Heart right ventricle (tissue), 16 donors: ENCODE measurements around the gene TSTD1. TPM values are rescaled to one million over a fixed set of nuclear protein-coding genes. Genes with fewer than 3 reads are reported as not detected.

Experiments used
- ATAC-seq, 8 donors: fragments of 200-7000 bp; cut with Tn5 transposase; one replicate each; pipeline ENCODE4 v1.9.1; 2020; ENCODE audit warnings: mild to moderate bottlenecking in 8 of 8, moderate library complexity in 8 of 8, moderate number of reproducible peaks in 1 of 8
- DNase-seq, 2 donors: peaks; one replicate each; pipeline ENCODE4 v3.0.0-alpha.2; 2020
- H3K27ac ChIP-seq, 10 donors: fragments of 200-600 bp; sonication (generic) in 2 of 10; one replicate each; pipeline versions ENCODE4 v1.5.0 to v1.8.0; 2020 to 2022; ENCODE audit warnings: mild to moderate bottlenecking in 3 of 10
- H3K27me3 ChIP-seq, 7 donors: fragments of 200-600 bp; one replicate each; pipeline ENCODE4 v1.8.0; 2021 to 2022; ENCODE audit warnings: mild to moderate bottlenecking in 2 of 7
- H3K36me3 ChIP-seq, 9 donors: fragments of 200-600 bp; sonication (generic) in 1 of 9; one replicate each; pipeline versions ENCODE4 v1.5.0 to v1.8.0; 2020 to 2022; ENCODE audit warnings: mild to moderate bottlenecking in 2 of 9
- H3K4me1 ChIP-seq, 9 donors: fragments of 200-600 bp; sonication (generic) in 1 of 9; one replicate each; pipeline versions ENCODE4 v1.5.0 to v1.8.0; 2020 to 2022; ENCODE audit warnings: mild to moderate bottlenecking in 4 of 9
- H3K4me3 ChIP-seq, 10 donors: fragments of 200-600 bp; sonication (generic) in 2 of 10; one replicate each; pipeline versions ENCODE4 v1.5.0 to v1.8.0; 2020 to 2022; ENCODE audit warnings: mild to moderate bottlenecking in 7 of 10, moderate library complexity in 2 of 10
- H3K9me3 ChIP-seq, 11 donors: fragments of 200-600 bp in 10 of 11; sonication (generic) in 2 of 11; one replicate each; pipeline versions ENCODE4 v1.5.0 to v1.8.0; 2013 to 2022; ENCODE audit warnings: mild to moderate bottlenecking in 2 of 11, control low read depth in 1 of 11, moderate library complexity in 1 of 11
- WGBS, 2 donors: extraction: QIAGEN DNeasy Blood & Tissue Kit; methylation state at CpG; one replicate each; pipeline ENCODE4 v1.1.7; 2013; ENCODE audit warnings: inconsistent platforms in 1 of 2; 5-methylcytosine and 5-hydroxymethylcytosine counted together
- intact Hi-C, 10 donors: fragments of 100-400 bp; cut with DNase I; formaldehyde crosslinking; loops; one replicate each; pipeline versions ENCODE4 v1.11.1 to v1.14.2; 2022
- polyA plus RNA-seq, 2 donors: library from polyadenylated mRNA; stranded (reverse); fragments of 200-250 nt; gene quantifications; one replicate each; pipeline ENCODE4 v1.2.3, GENCODE V29; 2013
- total RNA-seq, 10 donors: library from RNA; stranded (reverse); fragmentation: NEBNext Ultra II Directional in 3 of 10; extraction: Animal tissue kit (Norgen Biotek cat#: 25700) in 3 of 10; gene quantifications; one replicate each; pipeline versions ENCODE4 v1.2.1 to v1.2.4, GENCODE V29; 2021 to 2023
- TF ChIP-seq, protein P1 (sequence below), 9 donors: fragments of 200-600 bp; sonication (generic) in 2 of 9; IDR thresholded peaks; one replicate each; pipeline versions ENCODE4 v1.5.0 to v1.8.0; 2021 to 2022; ENCODE audit warnings: antibody characterized with exemption in 9 of 9, mild to moderate bottlenecking in 5 of 9, moderate library complexity in 1 of 9
- donor health status: Arrhythmogenic right ventricular cardiomyopathy.
- donor health status: ischemic (EF 13 %, LVEDD 7.1; RV severe dilation, severe dysfunction).
- donor health status: healthy with polysubstance abuse.
- donor health status: DM: no; HTN: yes; CAD: no.
- donor health status: DM: no; HTN: no; CAD: no.
- donor health status: ischemic (EF 25% LVEDD 6.9; RV normal size, moderate dysfunction).
- donor health status: ischemic (EF 25% LVEDD 5.7; RV mildly dilated, moderate dysfunction).
- donor health status: healthy.
- donor health status: DM: yes; HTN: yes; CAD: no.
- donor health status: Ischemic cardiomyopathy.
- donor health status: ischemic (EF 35%, LVEDD 5.7; RV mildly dilated, moderate dysfunction).
- donor health status: nonischemic (EF 11% LVEDD 7.7; RV severe dilation, severe dysfunction).
- donor health status: DM: yes; HTN: yes; CAD: no.
- donor health status: PGD.
- donor health status: ischemic (EF 29% LVEDD 5.4; RV normal size, mild dysfunction).
- donor health status: nonischemic (EF 23%, LVEDD 6.1; RV moderate dilation, normal function).

TSTD1 gene
- total and polyA plus RNA-seq, 12 donors, result 8.0 to 18.0 (median 13.4) TPM

DNA sequence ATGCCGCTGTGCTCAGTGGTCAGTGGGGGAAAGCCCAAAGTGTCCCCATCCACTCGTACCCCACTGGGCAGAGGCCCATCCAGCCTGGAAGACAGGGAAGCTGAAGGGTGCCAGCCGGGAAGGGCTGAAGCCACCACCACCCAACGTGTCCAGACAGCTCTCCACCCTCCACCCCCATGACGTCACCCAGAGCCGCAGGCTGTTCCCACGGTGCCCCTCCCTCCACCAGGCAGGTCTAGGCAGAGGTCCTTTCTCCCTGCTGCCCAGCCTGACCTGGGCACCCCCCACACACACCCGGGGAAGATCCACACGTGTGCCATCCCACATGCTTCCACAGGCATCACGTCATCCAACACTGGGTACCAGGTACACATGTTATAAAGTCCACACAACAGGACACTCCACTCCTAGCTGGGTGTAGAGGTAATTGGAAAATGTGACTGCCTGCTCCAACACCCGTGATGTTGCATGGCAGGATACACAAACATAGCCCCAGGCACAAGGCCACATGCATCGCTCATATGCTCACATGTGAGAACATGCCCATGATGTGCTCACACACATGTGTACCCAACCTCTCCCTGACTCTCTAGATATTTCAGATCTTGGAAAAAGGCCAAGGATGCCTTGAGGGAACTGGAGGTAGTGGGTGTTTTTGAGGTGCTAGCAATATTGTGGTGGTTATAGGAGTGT lies 36.1 kb upstream of the TSTD1 start:
- WGBS, 2 donors, result 81 to 82% methylated on average over 12 of the region's 12 CpGs
- Histone ChIP-seq H3K36me3 (no peaks in the 10 kb centered on the region), H3K27me3 (peaks cover 0 to 12% (median 8%) of the 10 kb centered on the region in 7 donors), H3K4me3 (no peak overlapping the region), H3K4me1 (peaks cover 0 to 15% (median 0%) of the 10 kb centered on the region in 9 donors), H3K27ac (no peak overlapping the region), H3K9me3 (no peaks in the 10 kb centered on the region)
- TF ChIP-seq, protein P1, sequence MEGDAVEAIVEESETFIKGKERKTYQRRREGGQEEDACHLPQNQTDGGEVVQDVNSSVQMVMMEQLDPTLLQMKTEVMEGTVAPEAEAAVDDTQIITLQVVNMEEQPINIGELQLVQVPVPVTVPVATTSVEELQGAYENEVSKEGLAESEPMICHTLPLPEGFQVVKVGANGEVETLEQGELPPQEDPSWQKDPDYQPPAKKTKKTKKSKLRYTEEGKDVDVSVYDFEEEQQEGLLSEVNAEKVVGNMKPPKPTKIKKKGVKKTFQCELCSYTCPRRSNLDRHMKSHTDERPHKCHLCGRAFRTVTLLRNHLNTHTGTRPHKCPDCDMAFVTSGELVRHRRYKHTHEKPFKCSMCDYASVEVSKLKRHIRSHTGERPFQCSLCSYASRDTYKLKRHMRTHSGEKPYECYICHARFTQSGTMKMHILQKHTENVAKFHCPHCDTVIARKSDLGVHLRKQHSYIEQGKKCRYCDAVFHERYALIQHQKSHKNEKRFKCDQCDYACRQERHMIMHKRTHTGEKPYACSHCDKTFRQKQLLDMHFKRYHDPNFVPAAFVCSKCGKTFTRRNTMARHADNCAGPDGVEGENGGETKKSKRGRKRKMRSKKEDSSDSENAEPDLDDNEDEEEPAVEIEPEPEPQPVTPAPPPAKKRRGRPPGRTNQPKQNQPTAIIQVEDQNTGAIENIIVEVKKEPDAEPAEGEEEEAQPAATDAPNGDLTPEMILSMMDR (IDR thresholded peaks at IDR 0.05), result no peak
- intact Hi-C loops, result no loop called here
- ATAC-seq (no peak), DNase-seq (no peak)

DNA sequence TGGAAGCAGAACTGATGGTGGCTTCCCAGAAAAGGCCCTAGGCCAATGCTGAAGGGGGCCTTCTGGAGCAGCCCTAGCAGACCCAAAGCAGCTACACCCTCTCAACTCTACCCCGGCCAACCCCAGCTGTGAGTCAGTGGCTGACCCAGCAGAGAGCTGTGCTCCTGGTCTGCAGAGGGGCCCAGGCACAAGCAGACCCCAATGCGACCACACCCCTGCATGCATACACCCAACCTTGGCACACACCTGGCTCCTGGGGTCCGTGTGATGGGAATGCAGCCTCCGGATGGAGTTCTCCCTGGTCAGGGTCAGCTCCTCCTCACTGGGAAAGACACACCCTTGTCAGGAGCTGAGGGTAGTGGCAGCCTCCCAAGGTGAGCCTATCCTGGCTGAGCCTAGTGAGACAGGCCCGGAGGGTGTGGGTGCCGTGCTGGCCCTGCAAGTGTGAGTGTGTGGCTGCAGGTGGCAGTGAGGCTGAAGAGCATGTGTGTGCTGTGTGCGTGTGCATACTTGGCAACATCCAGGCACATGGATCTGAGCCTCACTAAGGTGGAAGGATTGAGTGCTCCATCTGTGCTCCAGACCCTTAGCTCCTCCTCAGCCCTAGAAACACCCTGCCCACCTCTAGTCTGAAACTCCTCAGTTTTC lies 34.8 kb upstream of the TSTD1 start:
- intact Hi-C loops, result no loop called here
- Histone ChIP-seq H3K9me3 (no peaks in the 10 kb centered on the region), H3K4me1 (peaks cover 0 to 15% (median 0%) of the 10 kb centered on the region in 9 donors), H3K4me3 (no peak overlapping the region), H3K27me3 (peaks cover 0 to 3% (median 0%) of the 10 kb centered on the region in 7 donors), H3K27ac (no peak overlapping the region), H3K36me3 (no peaks in the 10 kb centered on the region)
- TF ChIP-seq, protein P1 (IDR thresholded peaks at IDR 0.05), result no peak
- DNase-seq (no peak), ATAC-seq (no peak)
- WGBS, 2 donors, result 77% methylated on average over 7 of the region's 7 CpGs

DNA sequence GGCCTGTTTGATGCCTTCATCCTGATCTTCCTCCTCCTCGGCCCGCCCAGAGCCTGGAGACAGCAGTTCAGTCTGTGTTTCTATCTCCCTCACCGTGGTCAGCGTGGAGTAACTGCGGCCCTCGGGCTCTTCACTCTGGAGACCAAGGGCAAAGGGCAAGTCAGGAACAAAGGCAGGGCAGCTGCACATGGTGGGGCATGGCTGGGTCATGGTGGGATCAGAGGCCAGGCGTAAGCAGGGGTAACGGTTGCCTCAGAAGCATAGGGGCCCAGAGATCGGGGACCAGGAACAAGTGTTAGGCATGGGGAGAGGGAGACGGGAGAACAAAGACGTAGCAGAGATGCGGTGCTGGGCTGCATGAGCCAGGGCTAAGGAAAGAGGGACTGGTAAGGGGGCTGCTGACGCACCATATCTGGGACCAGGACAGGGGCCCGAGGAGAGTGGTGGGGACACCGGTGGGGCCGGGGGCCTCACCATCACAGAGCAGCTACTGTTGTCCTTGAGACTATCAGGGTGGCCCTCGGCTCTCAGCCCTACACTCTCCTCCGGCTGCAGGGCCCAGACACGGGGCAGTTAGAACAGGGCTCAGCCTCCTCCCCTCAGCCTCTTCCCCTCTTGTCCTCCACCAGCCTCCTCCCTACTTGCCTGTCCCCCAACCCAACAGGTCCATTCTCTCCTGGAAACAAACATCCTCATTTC lies 34.1 kb upstream of the TSTD1 start:
- WGBS, 2 donors, result 94 to 97% methylated on average over 19 of the region's 19 CpGs
- Histone ChIP-seq H3K4me1 (peaks cover 0 to 18% (median 0%) of the 10 kb centered on the region in 9 donors), H3K4me3 (no peak overlapping the region), H3K27ac (no peak overlapping the region), H3K9me3 (no peaks in the 10 kb centered on the region), H3K27me3 (no peaks in the 10 kb centered on the region), H3K36me3 (no peaks in the 10 kb centered on the region)
- TF ChIP-seq, protein P1 (IDR thresholded peaks at IDR 0.05), result no peak
- no peak for DNase-seq
- ATAC-seq, result no peak
- intact Hi-C loops, result no loop called here

DNA sequence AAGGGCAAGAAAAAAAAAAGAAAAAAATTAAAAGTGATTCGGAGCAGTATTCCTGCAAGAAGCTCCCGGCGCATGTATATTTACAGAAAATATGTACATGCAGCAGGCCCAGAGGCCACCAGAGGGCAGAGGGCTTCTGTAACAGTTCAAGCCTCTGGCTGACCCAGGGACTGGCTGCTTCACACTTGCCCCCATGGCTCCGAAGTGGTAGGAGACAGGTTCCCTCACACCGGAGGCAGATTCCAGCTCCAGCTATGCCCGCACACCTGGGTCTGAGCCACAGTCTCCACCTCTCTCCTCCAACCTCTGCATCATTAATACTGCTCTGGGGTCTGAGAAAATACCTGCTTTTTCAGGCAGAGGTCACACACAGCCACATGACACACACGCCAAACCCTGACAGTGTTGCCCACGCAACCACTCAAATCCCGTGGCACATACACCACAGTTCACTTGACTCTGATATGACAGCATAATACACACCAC lies 33.2 kb upstream of the TSTD1 start:
- 68% methylated on average over 9 of the region's 9 CpGs for WGBS, 2 donors
- Histone ChIP-seq H3K9me3 (no peaks in the 10 kb centered on the region), H3K27me3 (no peaks in the 10 kb centered on the region), H3K27ac (no peak overlapping the region), H3K4me1 (peaks cover 0 to 26% (median 0%) of the 10 kb centered on the region in 9 donors), H3K4me3 (no peak overlapping the region), H3K36me3 (no peaks in the 10 kb centered on the region)
- intact Hi-C loops, result no loop called here
- ATAC-seq (peak in 3 of 8 donors; percentile 45 to 49 (median 46)), DNase-seq (peak; percentile 38 to 54)
- TF ChIP-seq, protein P1 (IDR thresholded peaks at IDR 0.05), result peak; percentile 13 to 67 (median 53)
